ENCODE data around the gene LRP11. TPM values are rescaled to one million over a fixed set of nuclear protein-coding genes. Genes with fewer than 3 reads are reported as not detected.
"Not testable (repeated sequence)": the region's sequence is repeated elsewhere in the genome, so short reads cannot be mapped to it uniquely, and the experiment has no call there.

LRP11 gene
- total RNA-seq, 2 experiments from 2014 or later = 5.1 TPM

- Mint-ChIP-seq H3K9me3 (ENCODE audit: low read depth) (no peaks in the 10 kb centered on the region), H3K27ac (no peak overlapping the region), H3K4me1 (peaks cover 13% of the 10 kb centered on the region), H3K36me3 (ENCODE audit: low read depth) (no peaks in the 10 kb centered on the region), H3K4me3 (no peak overlapping the region), H3K27me3 (peaks cover 8% of the 10 kb centered on the region)
- intact Hi-C loops (cut with DNase I, micrococcal nuclease) = no loop called here
- ATAC-seq (no peak), DNase-seq (no peak)
- CTCF ChIA-PET = interaction anchor here (0.6 to 1.3 kb wide), 4 partner anchors 9 to 561 kb away, joined by 3 to 4 read pairs (median 3); no protein-coding TSS in a partner anchor
- POLR2A ChIA-PET = interaction anchor here (0.6 kb wide), 1 partner anchor 878 kb away, joined by 3 read pairs; no protein-coding TSS in a partner anchor
Measured at GRCh38 chr6:149856256-149856994, 7.7 kb downstream of the LRP11 start.

- intact Hi-C loops (cut with DNase I, micrococcal nuclease) = no loop called here
- CTCF ChIA-PET = interaction anchor here (1.2 to 1.3 kb wide), 2 partner anchors 8 to 21 kb away, joined by 3 read pairs; no protein-coding TSS in a partner anchor
- H3K9me3 Mint-ChIP-seq (ENCODE audit: low read depth) = no peaks in the 10 kb centered on the region
- peaks cover 17% of the 10 kb centered on the region for H3K4me1 Mint-ChIP-seq
- no peak for DNase-seq
- no peak for ATAC-seq
- POLR2A ChIA-PET = no interaction called here
- H3K4me3 Mint-ChIP-seq = no peak overlapping the region
- H3K36me3 Mint-ChIP-seq (ENCODE audit: low read depth) = peaks cover 4% of the 10 kb centered on the region
- no peak overlapping the region for H3K27ac Mint-ChIP-seq
- H3K27me3 Mint-ChIP-seq = peaks cover 5% of the 10 kb centered on the region
Measured at GRCh38 chr6:149855741-149856140, 8.4 kb downstream of the LRP11 start.

- Mint-ChIP-seq H3K27ac (no peak overlapping the region), H3K9me3 (ENCODE audit: low read depth) (no peaks in the 10 kb centered on the region), H3K36me3 (ENCODE audit: low read depth) (peaks cover 4% of the 10 kb centered on the region), H3K4me1 (peaks cover 17% of the 10 kb centered on the region), H3K27me3 (peaks cover 5% of the 10 kb centered on the region), H3K4me3 (no peak overlapping the region)
- intact Hi-C loops (cut with DNase I, micrococcal nuclease) = no loop called here
- DNase-seq = no peak
- no peak for ATAC-seq
- ChIA-PET CTCF (interaction anchor here (1.2 to 1.5 kb wide), 4 partner anchors 9 to 24 kb away, joined by 3 to 5 read pairs (median 4); partner anchors contain the start of gene LRP11), POLR2A (no interaction called here)
Measured at GRCh38 chr6:149855040-149855654, 9.0 kb downstream of the LRP11 start.

- DNase-seq = no peak
- intact Hi-C loops (cut with DNase I, micrococcal nuclease) = no loop called here
- H3K36me3 Mint-ChIP-seq (ENCODE audit: low read depth) = peaks cover 4% of the 10 kb centered on the region
- H3K27ac Mint-ChIP-seq = no peak overlapping the region
- ChIA-PET POLR2A (no interaction called here), CTCF (interaction anchor here (0.6 to 1.5 kb wide), 4 partner anchors 9 to 75 kb away, joined by 3 to 5 read pairs (median 4); partner anchors contain the start of gene LRP11)
- H3K27me3 Mint-ChIP-seq = peaks cover 5% of the 10 kb centered on the region
- H3K9me3 Mint-ChIP-seq (ENCODE audit: low read depth) = no peaks in the 10 kb centered on the region
- ATAC-seq = no peak
- no peak overlapping the region for H3K4me3 Mint-ChIP-seq
- H3K4me1 Mint-ChIP-seq = peaks cover 17% of the 10 kb centered on the region
Measured at GRCh38 chr6:149854532-149854931, 9.6 kb downstream of the LRP11 start.

- intact Hi-C loops (cut with DNase I, micrococcal nuclease); ATAC-seq; H3K27me3 Mint-ChIP-seq; DNase-seq; H3K4me3 Mint-ChIP-seq; H3K9me3 Mint-ChIP-seq (ENCODE audit: low read depth); POLR2A ChIA-PET; H3K36me3 Mint-ChIP-seq (ENCODE audit: low read depth); H3K27ac Mint-ChIP-seq: not testable (repeated sequence)
- CTCF ChIA-PET = interaction anchor here (0.6 to 1.5 kb wide), 4 partner anchors 10 to 76 kb away, joined by 3 to 5 read pairs (median 4); partner anchors contain the start of gene LRP11
- peaks cover 17% of the 10 kb centered on the region for H3K4me1 Mint-ChIP-seq
Measured at GRCh38 chr6:149854017-149854416, 10.1 kb downstream of the LRP11 start.

- CTCF ChIA-PET = interaction anchor here (1.0 kb wide), 1 partner anchor 12 kb away, joined by 3 read pairs; no protein-coding TSS in a partner anchor
- peaks cover 17% of the 10 kb centered on the region for H3K4me1 Mint-ChIP-seq
- DNase-seq (peak; percentile 17), ATAC-seq (no peak)
- no peak overlapping the region for H3K4me3 Mint-ChIP-seq
- intact Hi-C loops (cut with DNase I, micrococcal nuclease) = no loop called here
- no peak overlapping the region for H3K27ac Mint-ChIP-seq
- H3K9me3 Mint-ChIP-seq (ENCODE audit: low read depth) = no peaks in the 10 kb centered on the region
- POLR2A ChIA-PET = interaction anchor here (0.6 kb wide), 1 partner anchor 208 kb away, joined by 3 read pairs; no protein-coding TSS in a partner anchor
- H3K36me3 Mint-ChIP-seq (ENCODE audit: low read depth) = peaks cover 4% of the 10 kb centered on the region
- peaks cover 5% of the 10 kb centered on the region for H3K27me3 Mint-ChIP-seq
Measured at GRCh38 chr6:149852881-149853280, 11.3 kb downstream of the LRP11 start.

- ChIA-PET POLR2A (interaction anchor here (0.6 kb wide), 1 partner anchor 209 kb away, joined by 3 read pairs; no protein-coding TSS in a partner anchor), CTCF (interaction anchor here (1.0 kb wide), 1 partner anchor 11 kb away, joined by 3 read pairs; no protein-coding TSS in a partner anchor)
- intact Hi-C loops (cut with DNase I, micrococcal nuclease) = no loop called here
- DNase-seq (no peak), ATAC-seq (no peak)
- no peak overlapping the region for H3K27ac Mint-ChIP-seq
- H3K4me3 Mint-ChIP-seq = no peak overlapping the region
- peaks cover 5% of the 10 kb centered on the region for H3K27me3 Mint-ChIP-seq
- H3K9me3 Mint-ChIP-seq (ENCODE audit: low read depth) = no peaks in the 10 kb centered on the region
- peaks cover 17% of the 10 kb centered on the region for H3K4me1 Mint-ChIP-seq
- peaks cover 4% of the 10 kb centered on the region for H3K36me3 Mint-ChIP-seq (ENCODE audit: low read depth)
Measured at GRCh38 chr6:149852180-149852579, 12.0 kb downstream of the LRP11 start.

GRCh38 chr6:149851461-149852110, 12.6 kb downstream of the LRP11 start:
- Mint-ChIP-seq H3K27ac (no peak overlapping the region), H3K36me3 (ENCODE audit: low read depth) (peaks cover 4% of the 10 kb centered on the region), H3K27me3 (peaks cover 5% of the 10 kb centered on the region), H3K4me3 (no peak overlapping the region), H3K9me3 (ENCODE audit: low read depth) (no peaks in the 10 kb centered on the region), H3K4me1 (peaks cover 17% of the 10 kb centered on the region)
- POLR2A ChIA-PET = no interaction called here
- DNase-seq = no peak
- intact Hi-C loops (cut with DNase I, micrococcal nuclease) = no loop called here
- no peak for ATAC-seq
- CTCF ChIA-PET = interaction anchor here (0.5 to 1.1 kb wide), 2 partner anchors 18 to 204 kb away, joined by 3 to 4 read pairs; no protein-coding TSS in a partner anchor

- CTCF ChIA-PET = interaction anchor here (1.8 kb wide), 1 partner anchor 12 kb away, joined by 6 read pairs; no protein-coding TSS in a partner anchor
- POLR2A ChIA-PET; H3K9me3 Mint-ChIP-seq (ENCODE audit: low read depth); intact Hi-C loops (cut with DNase I, micrococcal nuclease); H3K27ac Mint-ChIP-seq; ATAC-seq; DNase-seq; H3K36me3 Mint-ChIP-seq (ENCODE audit: low read depth); H3K4me3 Mint-ChIP-seq; H3K27me3 Mint-ChIP-seq: not testable (repeated sequence)
- peaks cover 17% of the 10 kb centered on the region for H3K4me1 Mint-ChIP-seq
Measured at GRCh38 chr6:149848343-149848742, 15.8 kb downstream of the LRP11 start.

- no peak overlapping the region for H3K4me3 Mint-ChIP-seq
- DNase-seq (no peak), ATAC-seq (no peak)
- intact Hi-C loops (cut with DNase I, micrococcal nuclease) = no loop called here
- peaks cover 16% of the 10 kb centered on the region for H3K4me1 Mint-ChIP-seq
- ChIA-PET POLR2A (interaction anchor here (0.7 kb wide), 1 partner anchor 15 kb away, joined by 5 read pairs; no protein-coding TSS in a partner anchor), CTCF (interaction anchor here (0.6 to 1.8 kb wide), 4 partner anchors 8 to 548 kb away, joined by 3 to 6 read pairs (median 4); no protein-coding TSS in a partner anchor)
- no peaks in the 10 kb centered on the region for H3K9me3 Mint-ChIP-seq (ENCODE audit: low read depth)
- no peak overlapping the region for H3K27ac Mint-ChIP-seq
- peaks cover 4% of the 10 kb centered on the region for H3K36me3 Mint-ChIP-seq (ENCODE audit: low read depth)
- H3K27me3 Mint-ChIP-seq = peaks cover 4% of the 10 kb centered on the region
Measured at GRCh38 chr6:149847939-149848267, 16.3 kb downstream of the LRP11 start.

- DNase-seq (no peak), ATAC-seq (no peak)
- Mint-ChIP-seq H3K27ac (no peak overlapping the region), H3K36me3 (ENCODE audit: low read depth) (peaks cover 4% of the 10 kb centered on the region), H3K4me1 (peaks cover 3% of the 10 kb centered on the region), H3K27me3 (peaks cover 4% of the 10 kb centered on the region), H3K9me3 (ENCODE audit: low read depth) (no peaks in the 10 kb centered on the region), H3K4me3 (no peak overlapping the region)
- POLR2A ChIA-PET = no interaction called here
- intact Hi-C loops (cut with DNase I, micrococcal nuclease) = no loop called here
- CTCF ChIA-PET = interaction anchor here (2.5 kb wide), 1 partner anchor 11 kb away, joined by 12 read pairs; no protein-coding TSS in a partner anchor
Measured at GRCh38 chr6:149846321-149846720, 17.8 kb downstream of the LRP11 start.
